SK-N-SH (cell line): Measurements from ENCODE around the gene PTPRA. TPM values are rescaled to one million over a fixed set of nuclear protein-coding genes. Genes with fewer than 3 reads are reported as not detected.

Source experiments
- CTCF ChIA-PET: fragments of 300-600, 350-600 bp; formaldehyde crosslinking; extraction: SDS; loops from one replicate; lab custom pipeline; 2021; lab: Yijun Ruan, JAX
- POLR2A ChIA-PET: fragments of 350-600 bp; sonication (Branson Sonifier 250); formaldehyde crosslinking; extraction: SDS; loops from one replicate; lab custom pipeline; 2020; ENCODE audit warnings: antibody characterized with exemption, inconsistent platforms; lab: Yijun Ruan, JAX
- DNase-seq: peaks from one replicate; pipeline ENCODE4 v3.0.0; 2012
- H2AFZ ChIP-seq: fragments of 200-600 bp; sonication (generic); 2 replicates; pipeline ENCODE4 v1.8.1; 2016; ENCODE audit warnings: antibody characterized with exemption, mild to moderate bottlenecking, low read depth
- H3F3A ChIP-seq: fragments of 200-600 bp; sonication (generic); replicated peaks from 2 replicates; pipeline ENCODE3; 2016; ENCODE audit warnings: antibody characterized with exemption, mild to moderate bottlenecking; ENCODE audit not compliant: insufficient read depth
- H3K27ac ChIP-seq, 2 experiments: fragments of 200-500 bp in 1 of 2; fragments of 200-600 bp in 1 of 2; sonication (Bioruptor generic) in 1 of 2; sonication (generic), shearing (Covaris generic) in 1 of 2; 2 replicates each; pipeline versions ENCODE4 v1.5.1 to v1.6.1; 2014 to 2016; ENCODE audit warnings: low read depth in 2 of 2, inconsistent platforms in 1 of 2, low read length in 1 of 2, mild to moderate bottlenecking in 1 of 2, mixed read lengths in 1 of 2
- H3K27me3 ChIP-seq: fragments of 200-600 bp; sonication (generic), shearing (Covaris generic); 2 replicates; pipeline ENCODE4 v1.6.1; 2016; ENCODE audit warnings: mixed run types; ENCODE audit not compliant: insufficient read depth
- H3K36me3 ChIP-seq, 2 experiments: fragments of 200-500 bp in 1 of 2; fragments of 200-600 bp in 1 of 2; sonication (Bioruptor generic) in 1 of 2; sonication (generic) in 1 of 2; replicated peaks in 1 of 2; 2 replicates each; pipeline versions ENCODE3 to v1.5.1; 2014 to 2016; ENCODE audit warnings: low read length in 1 of 2, mild to moderate bottlenecking in 1 of 2; ENCODE audit not compliant: insufficient read depth in 2 of 2, control insufficient read depth in 1 of 2
- H3K4me1 ChIP-seq, 2 experiments: fragments of 200-500 bp in 1 of 2; fragments of 200-600 bp in 1 of 2; sonication (Bioruptor generic) in 1 of 2; sonication (generic), shearing (Covaris generic) in 1 of 2; 2 replicates each; pipeline versions ENCODE4 v1.5.1 to v1.6.1; 2014 to 2016; ENCODE audit warnings: low read depth in 1 of 2, low read length in 1 of 2, mixed run types in 1 of 2; ENCODE audit not compliant: insufficient read depth in 2 of 2, control insufficient read depth in 1 of 2
- H3K4me2 ChIP-seq: fragments of 200-600 bp; sonication (generic), shearing (Covaris generic); 2 replicates; pipeline ENCODE4 v1.6.1; 2017; ENCODE audit warnings: mixed run types
- H3K4me3 ChIP-seq, 2 experiments: fragments of 200-500 bp in 1 of 2; fragments of 200-600 bp in 1 of 2; sonication (Bioruptor generic) in 1 of 2; sonication (generic), shearing (Covaris generic) in 1 of 2; 2 replicates each; pipeline versions ENCODE4 v1.5.1 to v1.8.1; 2014 to 2016; ENCODE audit warnings: low read depth in 2 of 2, inconsistent platforms in 1 of 2, low read length in 1 of 2, mild to moderate bottlenecking in 1 of 2, mixed read lengths in 1 of 2, moderate library complexity in 1 of 2
- H3K79me2 ChIP-seq: fragments of 200-600 bp; sonication (generic); 2 replicates; pipeline ENCODE4 v1.8.1; 2017; ENCODE audit warnings: mild to moderate bottlenecking; ENCODE audit not compliant: insufficient read depth
- H3K9ac ChIP-seq: fragments of 200-600 bp; sonication (generic); 2 replicates; pipeline ENCODE4 v1.6.1; 2017; ENCODE audit warnings: mixed run types
- H3K9me2 ChIP-seq: fragments of 200-600 bp; sonication (generic); 2 replicates; pipeline ENCODE4 v1.6.1; 2017; ENCODE audit warnings: mixed run types
- H3K9me3 ChIP-seq: fragments of 200-600 bp; sonication (generic); 2 replicates; pipeline ENCODE4 v1.6.1; 2017; ENCODE audit warnings: mixed run types, mild to moderate bottlenecking, moderate library complexity
- H4K20me1 ChIP-seq: fragments of 200-600 bp; sonication (generic); 2 replicates; pipeline ENCODE4 v1.6.1; 2017; ENCODE audit warnings: mild to moderate bottlenecking, mixed run types; ENCODE audit not compliant: insufficient read depth
- ELF1 ChIP-seq: IDR thresholded peaks from 2 replicates; pipeline ENCODE4 v1.4.0; 2012
- FOXJ3 ChIP-seq: sonication (generic); formaldehyde crosslinking; IDR thresholded peaks from 2 replicates; pipeline ENCODE4 v1.5.1; 2020; ENCODE audit warnings: mild to moderate bottlenecking, missing genetic modification reagents
- GABPA ChIP-seq: IDR thresholded peaks from 2 replicates; pipeline ENCODE4 v1.4.0; 2012; ENCODE audit warnings: low read depth, mild to moderate bottlenecking
- JUND ChIP-seq: IDR thresholded peaks from 2 replicates; pipeline ENCODE4 v1.4.0; 2012
- MAX ChIP-seq: IDR thresholded peaks from 2 replicates; pipeline ENCODE4 v1.4.0; 2012; ENCODE audit warnings: low read depth
- MEF2A ChIP-seq: IDR thresholded peaks from 2 replicates; pipeline ENCODE4 v1.4.0; 2012; ENCODE audit warnings: low read depth, borderline replicate concordance
- MXI1 ChIP-seq: IDR thresholded peaks from 2 replicates; pipeline ENCODE4 v1.6.1; 2012; ENCODE audit warnings: mild to moderate bottlenecking, low read depth, low read length, improper control_type of control experiment
- NFIC ChIP-seq: IDR thresholded peaks from 2 replicates; pipeline ENCODE4 v1.4.0; 2012; ENCODE audit warnings: borderline replicate concordance
- NRF1 ChIP-seq: IDR thresholded peaks from 2 replicates; pipeline ENCODE4 v1.6.1; 2012; ENCODE audit warnings: low read depth, mild to moderate bottlenecking, low read length
- POLR2AphosphoS5 ChIP-seq: IDR thresholded peaks from 2 replicates; pipeline ENCODE4 v1.6.1; 2012; ENCODE audit warnings: low read depth, low read length
- RCOR1 ChIP-seq: fragments of 150-350 bp; IDR thresholded peaks from 2 replicates; pipeline ENCODE4 v1.6.1; 2017; ENCODE audit warnings: antibody characterized with exemption, low read length
- SIN3A ChIP-seq: IDR thresholded peaks from 2 replicates; pipeline ENCODE4 v1.6.1; 2012; ENCODE audit warnings: low read depth, mild to moderate bottlenecking, low read length, moderate library complexity, borderline replicate concordance
- SMC3 ChIP-seq: IDR thresholded peaks from 2 replicates; pipeline ENCODE4 v1.6.1; 2012; ENCODE audit warnings: low read depth, low read length, improper control_type of control experiment
- TAF1 ChIP-seq: IDR thresholded peaks from 2 replicates; pipeline ENCODE4 v1.6.1; 2012; ENCODE audit warnings: low read depth, mild to moderate bottlenecking, low read length, moderate library complexity, borderline replicate concordance
- USF1 ChIP-seq: IDR thresholded peaks from 2 replicates; pipeline ENCODE4 v1.4.0; 2012; ENCODE audit warnings: low read depth, borderline replicate concordance
- ZBTB33 ChIP-seq: IDR thresholded peaks from 2 replicates; pipeline ENCODE4 v1.4.0; 2012; ENCODE audit warnings: low read depth, borderline replicate concordance
- WGBS: methylation state at CpG from one replicate; pipeline ENCODE4 v1.1.6; 2017; ENCODE audit warnings: low lambda C conversion rate; 5-methylcytosine and 5-hydroxymethylcytosine counted together
- polyA plus RNA-seq, 3 experiments: library from polyadenylated mRNA; depleted of rRNA; stranded (reverse); fragments of >200 nt; gene quantifications; 2 replicates each; pipeline ENCODE4 v1.2.3, GENCODE V29; 2012
- TF ChIP-seq, protein P1 (sequence below): IDR thresholded peaks from 2 replicates; pipeline ENCODE4 v1.6.1; 2012; ENCODE audit warnings: mild to moderate bottlenecking, low read depth, low read length, moderate library complexity

PTPRA gene
- polyA plus RNA-seq, 1 of the 3 experiments (the other 2 are of a cell fraction), result 47.6 TPM

- TF ChIP-seq RCOR1 (no peak), MXI1 (no peak), USF1 (no peak), TAF1 (no peak), NRF1 (no peak), ZBTB33 (no peak)
Observed at GRCh38 chr20:3042625-3043024, 169.3 kb downstream of the PTPRA start (continued).

DNA sequence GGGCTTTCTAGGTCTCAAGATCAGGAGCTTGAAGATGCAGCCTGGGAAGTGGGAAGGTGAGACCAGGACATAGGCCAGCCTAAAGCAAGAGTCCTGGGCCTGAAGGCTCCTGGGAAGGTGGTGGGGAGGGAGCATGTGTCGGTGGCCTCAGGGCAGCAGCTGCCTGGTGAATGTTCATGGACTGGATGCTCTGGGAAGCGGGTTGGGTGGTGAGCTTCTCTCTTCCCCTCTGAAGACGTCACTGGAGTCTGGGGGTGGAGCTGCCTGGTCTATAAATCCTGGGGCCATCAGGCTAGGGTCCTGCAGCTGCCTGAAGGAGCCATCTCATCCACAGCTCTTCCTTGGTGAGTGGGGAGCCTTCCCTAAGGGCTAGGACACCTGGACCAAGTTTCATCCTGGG, 170.0 kb downstream of the PTPRA start, which contains the start of gene GNRH2:
Gene GNRH2 (plus strand): TSS at position 301 of the 400 bp plus-strand sequence. CDS start 793 bp downstream, outside the sequence.
- CTCF ChIA-PET, result interaction anchor here (1.3 kb wide), 2 partner anchors 10 to 73 kb away, joined by 3 to 5 read pairs; no protein-coding TSS in a partner anchor

More for the DNA sequence above, 170.0 kb downstream of the PTPRA start, which contains the start of gene GNRH2:
- Histone ChIP-seq H3K27ac (no peak within 1 kb of the TSS), H3F3A (peaks cover 4% of the 10 kb centered on the region), H3K79me2 (peaks cover 21% of the 10 kb centered on the region), H3K4me1 (peaks cover 5 to 15% of the 10 kb centered on the region in 2 experiments; a peak in 2 of 4 replicates), H3K9me2 (no peaks in the 10 kb centered on the region)
- WGBS, result 83% methylated on average over 3 of the region's 3 CpGs
- no peak for DNase-seq
- POLR2A ChIA-PET, result interaction anchor here (0.5 to 0.9 kb wide), 2 partner anchors 73 to 391 kb away, joined by 3 read pairs; partner anchors contain the start of gene NOP56
- no peak for TF ChIP-seq ELF1
- TF ChIP-seq GABPA, result no peak
- TF ChIP-seq MEF2A, result no peak
- TF ChIP-seq POLR2AphosphoS5, result no peak
- TF ChIP-seq MAX, result no peak
- TF ChIP-seq RCOR1, result no peak
- no peak for TF ChIP-seq SIN3A
- TF ChIP-seq, protein P1, sequence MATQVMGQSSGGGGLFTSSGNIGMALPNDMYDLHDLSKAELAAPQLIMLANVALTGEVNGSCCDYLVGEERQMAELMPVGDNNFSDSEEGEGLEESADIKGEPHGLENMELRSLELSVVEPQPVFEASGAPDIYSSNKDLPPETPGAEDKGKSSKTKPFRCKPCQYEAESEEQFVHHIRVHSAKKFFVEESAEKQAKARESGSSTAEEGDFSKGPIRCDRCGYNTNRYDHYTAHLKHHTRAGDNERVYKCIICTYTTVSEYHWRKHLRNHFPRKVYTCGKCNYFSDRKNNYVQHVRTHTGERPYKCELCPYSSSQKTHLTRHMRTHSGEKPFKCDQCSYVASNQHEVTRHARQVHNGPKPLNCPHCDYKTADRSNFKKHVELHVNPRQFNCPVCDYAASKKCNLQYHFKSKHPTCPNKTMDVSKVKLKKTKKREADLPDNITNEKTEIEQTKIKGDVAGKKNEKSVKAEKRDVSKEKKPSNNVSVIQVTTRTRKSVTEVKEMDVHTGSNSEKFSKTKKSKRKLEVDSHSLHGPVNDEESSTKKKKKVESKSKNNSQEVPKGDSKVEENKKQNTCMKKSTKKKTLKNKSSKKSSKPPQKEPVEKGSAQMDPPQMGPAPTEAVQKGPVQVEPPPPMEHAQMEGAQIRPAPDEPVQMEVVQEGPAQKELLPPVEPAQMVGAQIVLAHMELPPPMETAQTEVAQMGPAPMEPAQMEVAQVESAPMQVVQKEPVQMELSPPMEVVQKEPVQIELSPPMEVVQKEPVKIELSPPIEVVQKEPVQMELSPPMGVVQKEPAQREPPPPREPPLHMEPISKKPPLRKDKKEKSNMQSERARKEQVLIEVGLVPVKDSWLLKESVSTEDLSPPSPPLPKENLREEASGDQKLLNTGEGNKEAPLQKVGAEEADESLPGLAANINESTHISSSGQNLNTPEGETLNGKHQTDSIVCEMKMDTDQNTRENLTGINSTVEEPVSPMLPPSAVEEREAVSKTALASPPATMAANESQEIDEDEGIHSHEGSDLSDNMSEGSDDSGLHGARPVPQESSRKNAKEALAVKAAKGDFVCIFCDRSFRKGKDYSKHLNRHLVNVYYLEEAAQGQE, result no peak
- no peak for TF ChIP-seq USF1
- no peak for TF ChIP-seq JUND
- TF ChIP-seq ZBTB33, result no peak
- TF ChIP-seq SMC3, result no peak
- TF ChIP-seq FOXJ3 (CRISPR knock-in tag), result no peak
- no peak for TF ChIP-seq NFIC
- TF ChIP-seq, all 33 proteins: peak for 0
- no peak within 1 kb of the TSS for H2AFZ ChIP-seq
- no peak within 1 kb of the TSS for H3K4me3 ChIP-seq
- H3K4me2 ChIP-seq, result no peak within 1 kb of the TSS
- H3K27me3 ChIP-seq, result no peaks in the 10 kb centered on the region
- H3K9me3 ChIP-seq, result no peaks in the 10 kb centered on the region
- peaks cover 10 to 29% of the 10 kb centered on the region in 2 experiments for H3K36me3 ChIP-seq
- H3K9ac ChIP-seq, result no peak within 1 kb of the TSS
- 0 out of 2 replicates have a peak, but pooled peaks cover 5% of the 10 kb centered on the region for H4K20me1 ChIP-seq
